Chondrocyte (in vitro differentiated cells): ENCODE measurements around the gene KAZN. TPM values are rescaled to one million over a fixed set of nuclear protein-coding genes. Genes with fewer than 3 reads are reported as not detected.

ENCODE experiments used
- DNase-seq: peaks from one replicate; pipeline ENCODE4 v3.0.0; 2021; ENCODE audit warnings: mixed read lengths, low spot score
- H3K27ac Mint-ChIP-seq: one replicate; pipeline ENCODE4 v1.8.0; 2021; ENCODE audit warnings: mild to moderate bottlenecking, moderate library complexity, mixed read lengths; ENCODE audit not compliant: unreplicated experiment
- H3K27me3 Mint-ChIP-seq: 2 replicates; pipeline ENCODE4 v1.8.0; 2021; ENCODE audit warnings: low read depth, mixed read lengths
- H3K36me3 Mint-ChIP-seq: 2 replicates; pipeline ENCODE4 v1.8.0; 2021; ENCODE audit warnings: low read depth, mixed read lengths
- H3K4me1 Mint-ChIP-seq: 2 replicates; pipeline ENCODE4 v1.8.0; 2021; ENCODE audit warnings: low read depth, mild to moderate bottlenecking, mixed read lengths
- H3K4me3 Mint-ChIP-seq: one replicate; pipeline ENCODE4 v1.8.0; 2021; ENCODE audit warnings: mild to moderate bottlenecking, moderate library complexity, mixed read lengths; ENCODE audit not compliant: unreplicated experiment
- H3K9me3 Mint-ChIP-seq: 2 replicates; pipeline ENCODE4 v1.8.0; 2021; ENCODE audit warnings: low read depth, mixed read lengths
- CTCF ChIP-seq: fragments of 200-600 bp; sonication (generic); IDR thresholded peaks from 2 replicates; pipeline ENCODE4 v1.5.0; 2021; ENCODE audit warnings: antibody characterized with exemption, mild to moderate bottlenecking, moderate library complexity
- total RNA-seq: library from RNA; stranded (reverse); gene quantifications from 3 replicates; pipeline ENCODE4 v1.2.1, GENCODE V29; 2021

Gene KAZN
- total RNA-seq, 1 donor from 2014 or later, result 29.6 TPM

GRCh38 chr1:14964711-14965055 lies 366.2 kb downstream of the KAZN start:
- peaks cover 21% of the 10 kb centered on the region for H3K36me3 Mint-ChIP-seq
- TF ChIP-seq CTCF, result no peak
- peak overlapping the region; percentile 8 for H3K27ac Mint-ChIP-seq
- no peak for DNase-seq
- H3K27me3 Mint-ChIP-seq, result no peaks in the 10 kb centered on the region
- peaks cover 17% of the 10 kb centered on the region for H3K4me1 Mint-ChIP-seq
- H3K9me3 Mint-ChIP-seq, result peaks cover 3% of the 10 kb centered on the region
- no peak overlapping the region for H3K4me3 Mint-ChIP-seq

GRCh38 chr1:14968251-14968851 lies 369.9 kb downstream of the KAZN start:
- Mint-ChIP-seq H3K27ac (peak overlapping the region; percentile 97), H3K27me3 (no peaks in the 10 kb centered on the region), H3K36me3 (peaks cover 7% of the 10 kb centered on the region)

GRCh38 chr1:14969006-14969405 lies 370.5 kb downstream of the KAZN start:
- peak overlapping the region; percentile 97 for H3K27ac Mint-ChIP-seq
- TF ChIP-seq CTCF, result no peak
- no peaks in the 10 kb centered on the region for H3K9me3 Mint-ChIP-seq
- H3K4me1 Mint-ChIP-seq, result peaks cover 53% of the 10 kb centered on the region
- DNase-seq, result no peak
- no peak overlapping the region for H3K4me3 Mint-ChIP-seq
- no peaks in the 10 kb centered on the region for H3K27me3 Mint-ChIP-seq
- H3K36me3 Mint-ChIP-seq, result peaks cover 5% of the 10 kb centered on the region

More at GRCh38 chr1:14968251-14968851, 369.9 kb downstream of the KAZN start:
- peak; percentile 25 for TF ChIP-seq CTCF
- peaks cover 3% of the 10 kb centered on the region for H3K9me3 Mint-ChIP-seq
- H3K4me3 Mint-ChIP-seq, result peak overlapping the region; percentile 42
- DNase-seq, result peak; percentile 81
- peaks cover 49% of the 10 kb centered on the region for H3K4me1 Mint-ChIP-seq

- peaks cover 5% of the 10 kb centered on the region for H3K36me3 Mint-ChIP-seq
- no peak for DNase-seq
- no peaks in the 10 kb centered on the region for H3K27me3 Mint-ChIP-seq
- H3K4me3 Mint-ChIP-seq, result no peak overlapping the region
- H3K9me3 Mint-ChIP-seq, result no peaks in the 10 kb centered on the region
- H3K27ac Mint-ChIP-seq, result peak overlapping the region; percentile 60
- no peak for TF ChIP-seq CTCF
- peaks cover 66% of the 10 kb centered on the region for H3K4me1 Mint-ChIP-seq
Measured at GRCh38 chr1:14970115-14970798, 371.8 kb downstream of the KAZN start.

GRCh38 chr1:14970799-14971141 lies 372.3 kb downstream of the KAZN start:
- TF ChIP-seq CTCF, result no peak
- peaks cover 68% of the 10 kb centered on the region for H3K4me1 Mint-ChIP-seq
- H3K9me3 Mint-ChIP-seq, result no peaks in the 10 kb centered on the region
- peaks cover 5% of the 10 kb centered on the region for H3K36me3 Mint-ChIP-seq
- H3K27me3 Mint-ChIP-seq, result no peaks in the 10 kb centered on the region
- H3K27ac Mint-ChIP-seq, result peak overlapping the region; percentile 60
- no peak overlapping the region for H3K4me3 Mint-ChIP-seq
- no peak for DNase-seq
